Fibroblast of pulmonary artery (primary cell): ENCODE results near the gene CHPF.

Source experiments
- DNase-seq: peaks from one replicate; pipeline ENCODE4 v3.0.0-alpha.2; 2010; ENCODE audit warnings: low read depth
- H3K4me3 ChIP-seq: replicated peaks from 2 replicates; pipeline ENCODE4 v1.5.1; 2011; ENCODE audit warnings: low read depth, mild to moderate bottlenecking, control low read depth, low read length, moderate library complexity
- TF ChIP-seq, protein P1 (sequence below): IDR thresholded peaks from 2 replicates; pipeline ENCODE4 v1.5.1; 2011; ENCODE audit warnings: mild to moderate bottlenecking, control low read depth, low read length, inconsistent platforms; ENCODE audit errors: missing control alignments

CHPF gene

DNA sequence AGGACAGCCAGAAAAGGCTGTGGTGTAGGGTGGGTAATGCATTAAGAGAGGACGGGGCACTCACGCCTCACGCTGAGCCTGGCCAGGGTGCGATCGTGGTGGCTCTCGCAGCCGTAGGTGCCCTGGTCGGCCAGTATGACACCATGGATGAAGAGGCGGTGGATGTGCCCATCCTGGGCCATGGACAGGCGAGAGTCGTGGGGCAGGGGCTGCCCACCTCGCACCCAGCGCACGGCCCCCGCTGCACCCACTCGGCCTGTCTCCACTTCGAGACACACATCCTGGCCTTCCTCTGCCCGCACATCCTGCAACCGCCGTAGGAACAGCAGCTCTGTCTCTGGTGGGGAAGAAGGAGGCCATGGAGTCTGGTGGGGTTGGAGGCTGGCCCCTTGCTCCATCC lies 12.3 kb upstream of the CHPF start:
- DNase-seq, result no peak
- TF ChIP-seq, protein P1, sequence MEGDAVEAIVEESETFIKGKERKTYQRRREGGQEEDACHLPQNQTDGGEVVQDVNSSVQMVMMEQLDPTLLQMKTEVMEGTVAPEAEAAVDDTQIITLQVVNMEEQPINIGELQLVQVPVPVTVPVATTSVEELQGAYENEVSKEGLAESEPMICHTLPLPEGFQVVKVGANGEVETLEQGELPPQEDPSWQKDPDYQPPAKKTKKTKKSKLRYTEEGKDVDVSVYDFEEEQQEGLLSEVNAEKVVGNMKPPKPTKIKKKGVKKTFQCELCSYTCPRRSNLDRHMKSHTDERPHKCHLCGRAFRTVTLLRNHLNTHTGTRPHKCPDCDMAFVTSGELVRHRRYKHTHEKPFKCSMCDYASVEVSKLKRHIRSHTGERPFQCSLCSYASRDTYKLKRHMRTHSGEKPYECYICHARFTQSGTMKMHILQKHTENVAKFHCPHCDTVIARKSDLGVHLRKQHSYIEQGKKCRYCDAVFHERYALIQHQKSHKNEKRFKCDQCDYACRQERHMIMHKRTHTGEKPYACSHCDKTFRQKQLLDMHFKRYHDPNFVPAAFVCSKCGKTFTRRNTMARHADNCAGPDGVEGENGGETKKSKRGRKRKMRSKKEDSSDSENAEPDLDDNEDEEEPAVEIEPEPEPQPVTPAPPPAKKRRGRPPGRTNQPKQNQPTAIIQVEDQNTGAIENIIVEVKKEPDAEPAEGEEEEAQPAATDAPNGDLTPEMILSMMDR, result no peak
- no peak overlapping the region for H3K4me3 ChIP-seq

DNA sequence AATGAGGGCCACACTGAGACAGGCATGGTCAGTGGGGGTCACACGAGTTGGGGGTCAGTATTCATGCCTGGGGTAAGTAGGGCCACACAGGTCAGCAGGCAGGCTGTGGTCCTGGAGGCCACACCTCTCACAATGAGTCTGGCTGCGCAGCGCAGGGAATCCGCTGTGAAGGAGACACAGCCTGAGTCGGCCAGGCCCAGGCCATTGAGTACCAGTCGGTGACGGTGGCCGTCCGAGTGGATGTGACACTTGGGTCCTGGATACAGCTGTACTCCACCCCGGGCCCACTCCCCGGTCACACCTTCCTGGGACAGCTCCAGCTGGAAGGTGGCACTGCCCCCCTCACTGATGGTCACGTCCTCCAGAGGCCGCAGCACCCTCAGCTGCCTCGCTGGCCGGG lies 10.7 kb upstream of the CHPF start:
- DNase-seq, result no peak
- TF ChIP-seq, protein P1, result no peak
- no peak overlapping the region for H3K4me3 ChIP-seq

GRCh38 chr2:219553463-219553963 lies 9.9 kb upstream of the CHPF start:
- no peak overlapping the region for H3K4me3 ChIP-seq
- TF ChIP-seq, protein P1, result no peak
- DNase-seq, result no peak

DNA sequence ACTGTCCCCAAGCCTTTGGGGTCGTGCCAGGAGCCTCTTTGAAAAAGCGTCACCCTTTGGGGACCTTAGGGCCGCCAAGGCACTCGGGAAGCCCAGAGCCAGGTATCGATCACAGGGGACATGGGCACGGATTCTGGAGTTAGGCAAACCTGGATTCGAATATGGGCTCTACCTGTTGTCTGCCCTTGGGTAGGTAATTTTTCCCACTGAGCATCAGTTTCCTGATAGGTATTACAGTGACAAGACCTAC lies 9.5 kb upstream of the CHPF start:
- H3K4me3 ChIP-seq, result peak overlapping the region; percentile 62
- TF ChIP-seq, protein P1, result no peak
- DNase-seq, result no peak

DNA sequence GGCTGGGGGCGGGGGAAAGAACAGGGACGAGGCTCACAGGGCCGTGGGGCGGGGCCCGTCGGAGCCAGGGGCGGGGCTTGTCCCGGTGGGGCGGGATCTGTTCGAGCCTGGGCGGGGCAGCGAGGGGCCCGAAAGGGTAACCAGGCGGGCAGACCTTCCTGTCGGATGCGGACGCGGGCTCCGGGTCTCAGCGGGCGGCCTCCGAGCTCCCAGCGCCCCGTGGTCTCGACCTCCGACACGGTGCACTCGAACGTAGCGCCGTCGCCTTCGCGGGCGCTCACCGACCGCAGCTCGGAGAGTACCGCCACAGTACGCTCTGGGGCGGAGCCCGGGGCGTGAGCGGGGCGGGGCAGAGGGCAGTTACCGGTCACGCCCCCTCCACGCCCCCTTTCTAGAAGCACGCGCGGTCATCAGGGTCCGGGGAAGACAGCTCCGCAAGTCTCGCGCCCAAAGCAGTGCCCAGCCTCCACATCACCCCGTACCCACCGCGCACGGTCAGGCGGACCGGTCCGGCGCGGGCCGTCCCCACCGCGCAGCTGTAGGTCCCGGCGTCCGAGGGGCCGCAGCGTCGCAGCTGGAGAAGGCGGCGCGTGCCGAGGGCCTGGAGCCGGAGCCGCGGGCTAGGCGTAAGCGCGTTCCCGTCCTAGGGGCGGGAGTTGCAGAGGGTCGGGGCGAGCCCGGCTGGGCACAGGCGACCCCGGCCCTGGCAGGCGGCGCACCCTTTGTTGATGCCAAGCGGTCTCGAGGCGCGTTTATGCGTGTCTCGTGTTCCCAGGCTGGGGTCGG lies 9.0 kb upstream of the CHPF start:
- peak overlapping the region; percentile 62 for H3K4me3 ChIP-seq
- TF ChIP-seq, protein P1, result no peak
- DNase-seq, result peak; percentile 74

GRCh38 chr2:219551441-219552381 lies 8.1 kb upstream of the CHPF start:
- H3K4me3 ChIP-seq, result peak overlapping the region; percentile 62
- DNase-seq, result peak; percentile 27
- TF ChIP-seq, protein P1, result no peak
